ENCODE measurements around the gene FAM236A.
"Not testable (repeated sequence)": the region's sequence is repeated elsewhere in the genome, so short reads cannot be mapped to it uniquely, and the experiment has no call there.

Gene FAM236A

DNA sequence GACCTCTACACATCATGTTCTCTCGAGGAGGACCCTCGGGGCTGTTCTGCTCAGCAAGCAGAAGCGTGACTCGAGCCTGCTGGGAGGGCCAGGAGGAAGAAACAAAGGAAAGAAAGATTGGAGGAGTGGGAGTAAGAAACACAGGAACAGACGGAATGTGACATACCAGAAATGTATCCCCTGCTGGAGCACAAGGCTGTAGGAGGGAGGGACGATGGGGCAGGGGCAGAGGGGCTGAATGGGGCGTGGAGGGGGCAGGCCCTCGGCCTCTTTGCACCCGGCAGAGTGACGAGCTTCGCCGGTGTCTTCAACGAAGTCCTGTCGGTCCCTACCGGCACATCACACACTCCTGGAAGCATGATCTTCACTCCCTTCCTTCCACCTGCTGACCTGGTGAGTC is at the start of gene FAM236A:
Gene FAM236A (plus strand): TSS at position 301 of the 400 bp plus-strand sequence. CDS start 57 bp downstream, at position 358.
- DNase-seq (ENCODE audit: low read depth), result not testable (repeated sequence)

GRCh38 chrX:72889740-72890139 is 48.3 kb upstream of the FAM236A start:
- DNase-seq (ENCODE audit: low read depth), result not testable (repeated sequence)

DNA sequence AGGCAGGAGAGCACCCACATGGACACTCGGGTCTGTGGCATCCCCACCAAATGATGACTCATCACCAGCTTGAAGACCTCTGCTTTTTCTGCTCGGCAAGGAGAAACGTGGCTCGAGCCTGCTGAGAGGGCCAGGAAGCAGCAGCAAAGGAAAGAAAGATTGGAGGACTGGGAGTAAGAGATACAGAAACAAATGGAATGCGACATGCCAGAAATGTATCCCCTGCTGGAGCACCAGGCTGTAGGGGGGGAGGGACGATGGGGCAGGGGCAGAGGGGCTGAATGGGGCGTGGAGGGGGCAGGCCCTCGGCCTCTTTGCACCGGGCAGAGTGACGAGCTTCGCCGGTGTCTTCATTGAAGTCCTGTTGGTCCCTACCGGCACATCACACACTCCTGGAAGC is 25.7 kb upstream of the FAM236A start, which contains the start of gene FAM236C:
Gene FAM236C (plus strand): TSS at position 301 of the 400 bp plus-strand sequence. CDS start 100 bp downstream, outside the sequence.
- DNase-seq (ENCODE audit: low read depth), result not testable (repeated sequence)

DNA sequence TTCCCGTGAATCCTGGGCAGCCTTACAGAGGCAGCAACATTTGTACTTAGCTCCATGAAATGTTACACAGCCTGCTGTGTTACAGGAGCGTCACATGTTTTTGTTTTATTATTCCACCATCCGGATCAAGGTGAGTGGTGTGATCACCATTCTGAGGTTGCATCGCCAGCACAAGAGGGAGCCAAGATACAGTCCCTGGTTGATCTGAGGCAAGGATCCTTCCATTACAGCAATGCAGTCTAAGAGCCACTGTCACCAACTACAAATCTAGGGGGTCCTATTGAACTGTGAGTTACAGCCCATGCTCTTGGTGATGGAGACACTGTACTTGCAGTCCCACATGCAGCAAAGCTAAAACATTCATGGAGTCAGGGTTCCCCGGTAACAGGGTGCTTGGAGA is 21.9 kb upstream of the FAM236A start:
- DNase-seq (ENCODE audit: low read depth), result not testable (repeated sequence)

- not testable (repeated sequence) for DNase-seq (ENCODE audit: low read depth)
These were observed 5.7 kb upstream of the FAM236A start for GRCh38 chrX:72932283-72932682.

- DNase-seq (ENCODE audit: low read depth), result not testable (repeated sequence)
These were observed 1.6 kb upstream of the FAM236A start for GRCh38 chrX:72936455-72936854.

DNA sequence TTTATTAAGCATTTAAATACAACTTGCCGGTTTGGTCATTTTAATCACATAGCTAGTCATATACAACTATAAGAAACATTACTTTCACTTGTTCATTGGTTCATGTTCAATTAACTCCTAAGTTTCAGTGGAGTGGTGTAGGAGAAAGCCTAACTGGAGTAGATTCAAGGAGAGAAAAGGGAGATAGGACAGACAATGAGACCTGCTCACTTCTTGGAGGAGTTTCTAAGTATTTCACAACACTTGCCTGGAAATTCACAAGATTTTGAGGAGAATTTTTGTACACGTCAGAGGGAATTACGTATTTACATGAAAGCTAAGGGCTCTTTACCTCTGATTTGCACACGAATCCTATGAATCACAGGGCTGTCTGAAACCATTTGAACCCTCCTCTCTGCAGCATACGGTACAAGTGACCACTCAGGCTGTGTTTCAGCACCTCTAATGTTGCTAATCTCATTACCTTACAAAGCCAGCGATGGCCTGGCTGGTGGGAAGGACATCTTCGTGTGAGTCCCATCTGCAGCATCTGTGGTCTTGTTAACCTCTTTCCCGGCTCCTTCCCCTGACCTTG is 1.0 kb upstream of the FAM236A start:
- not testable (repeated sequence) for DNase-seq (ENCODE audit: low read depth)

- DNase-seq (ENCODE audit: low read depth), result not testable (repeated sequence)
These were observed 4.3 kb downstream of the FAM236A start for GRCh38 chrX:72942272-72942671.

DNA sequence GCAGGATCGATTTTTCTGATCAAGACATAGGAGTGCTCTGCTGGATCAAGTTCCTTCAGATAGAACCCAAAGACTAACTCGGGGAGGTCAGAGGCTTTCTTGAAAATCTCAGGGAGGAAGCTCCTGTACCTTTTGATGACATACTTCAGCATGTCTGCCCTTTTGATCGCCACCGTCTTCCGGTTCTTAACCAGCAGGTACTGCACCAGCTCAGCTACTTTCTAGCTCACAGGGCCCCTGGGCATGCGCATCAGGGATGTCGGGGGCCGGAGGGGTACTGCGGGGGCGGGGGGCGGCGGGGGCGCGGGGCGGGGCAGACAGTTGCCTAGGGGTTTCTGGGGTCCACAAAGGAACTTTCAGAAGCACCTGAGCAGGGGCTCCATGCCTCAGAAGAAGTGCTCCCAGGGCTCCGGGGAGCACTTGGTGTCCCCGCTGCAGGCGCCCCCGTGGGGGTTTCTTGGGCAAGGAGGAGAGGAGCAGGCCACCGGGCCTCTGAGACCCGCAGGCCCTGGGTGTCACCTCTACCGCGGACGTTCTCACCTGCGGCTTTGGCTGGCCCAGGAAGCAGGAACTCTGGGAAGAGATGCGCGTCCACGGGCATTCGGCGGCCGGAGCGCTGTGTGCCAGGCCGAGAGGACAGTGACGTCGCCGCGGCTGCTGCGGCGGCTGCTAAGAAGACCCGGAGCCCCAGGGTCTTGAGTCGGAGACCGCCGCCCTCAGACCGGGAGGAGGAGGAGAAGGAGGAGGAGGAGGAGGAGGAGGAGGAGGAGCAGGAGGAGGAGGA is 5.2 kb downstream of the FAM236A start:
- not testable (repeated sequence) for DNase-seq (ENCODE audit: low read depth)

GRCh38 chrX:72943819-72944169 is 5.8 kb downstream of the FAM236A start, which contains the start of gene DMRTC1:
TSS of gene DMRTC1 (minus strand) at chrX:72943837. CDS start at chrX:72875694, 68,143 bp downstream.
- not testable (repeated sequence) for DNase-seq (ENCODE audit: low read depth)

GRCh38 chrX:72959971-72960370 is 22.0 kb downstream of the FAM236A start:
- DNase-seq (ENCODE audit: low read depth), result not testable (repeated sequence)

DNA sequence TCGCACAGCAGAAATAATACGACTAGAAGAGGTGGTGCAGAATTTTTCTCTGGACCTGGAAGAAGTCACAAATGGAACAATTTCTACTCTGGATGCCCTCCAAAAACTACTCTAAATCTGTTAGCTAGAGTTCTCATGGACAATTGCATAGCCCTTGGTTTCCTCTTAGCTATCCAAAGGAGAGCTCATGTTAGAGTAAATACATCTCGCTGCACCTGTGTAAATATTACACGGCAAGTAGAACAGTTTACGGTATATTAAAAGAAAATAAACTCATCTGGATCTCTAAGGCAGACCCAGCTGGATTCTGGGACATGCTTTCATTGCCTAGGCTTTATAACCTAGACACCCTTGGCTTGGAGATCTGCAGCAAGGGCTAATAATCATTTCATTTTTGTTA is 33.9 kb downstream of the FAM236A start:
- not testable (repeated sequence) for DNase-seq (ENCODE audit: low read depth)

- not testable (repeated sequence) for DNase-seq (ENCODE audit: low read depth)
These were observed 36.9 kb downstream of the FAM236A start for GRCh38 chrX:72974885-72975284.

GRCh38 chrX:72980894-72981469 is 43.0 kb downstream of the FAM236A start:
- not testable (repeated sequence) for DNase-seq (ENCODE audit: low read depth)
